ENCODE results near the gene FGFR3. TPM values are rescaled to one million over a fixed set of nuclear protein-coding genes. Genes with fewer than 3 reads are reported as not detected.
"Not testable (repeated sequence)": the region's sequence is repeated elsewhere in the genome, so short reads cannot be mapped to it uniquely, and the experiment has no call there.

The FGFR3 gene
- total RNA-seq, 1 donor from 2014 or later = 4.7 TPM

- no peak for DNase-seq (ENCODE audit: low spot score)
- intact Hi-C loops (cut with DNase I) = no loop called here
Observed at GRCh38 chr4:1826531-1827350, 33.6 kb downstream of the FGFR3 start.

GRCh38 chr4:1830234-1830633, 37.1 kb downstream of the FGFR3 start:
- intact Hi-C loops (cut with DNase I) = no loop called here
- DNase-seq (ENCODE audit: low spot score) = no peak

- intact Hi-C loops (cut with DNase I) = no loop called here
- no peak for DNase-seq (ENCODE audit: low spot score)
Observed at GRCh38 chr4:1830642-1831228, 37.6 kb downstream of the FGFR3 start.

- peak; percentile 69 for DNase-seq (ENCODE audit: low spot score)
- intact Hi-C loops (cut with DNase I) = no loop called here
Observed at GRCh38 chr4:1831331-1831730, 38.2 kb downstream of the FGFR3 start.

GRCh38 chr4:1832690-1833089, 39.6 kb downstream of the FGFR3 start:
- intact Hi-C loops (cut with DNase I) = no loop called here
- no peak for DNase-seq (ENCODE audit: low spot score)

- no peak for DNase-seq (ENCODE audit: low spot score)
- intact Hi-C loops (cut with DNase I) = no loop called here
Observed at GRCh38 chr4:1833307-1834046, 40.4 kb downstream of the FGFR3 start.

GRCh38 chr4:1834047-1834775, 41.1 kb downstream of the FGFR3 start:
- DNase-seq (ENCODE audit: low spot score) = no peak

GRCh38 chr4:1835836-1836235, 42.7 kb downstream of the FGFR3 start:
- intact Hi-C loops (cut with DNase I); DNase-seq (ENCODE audit: low spot score): not testable (repeated sequence)

More at GRCh38 chr4:1834047-1834775, 41.1 kb downstream of the FGFR3 start:
- intact Hi-C loops (cut with DNase I) = no loop called here

GRCh38 chr4:1836650-1837049, 43.6 kb downstream of the FGFR3 start:
- intact Hi-C loops (cut with DNase I) = no loop called here
- DNase-seq (ENCODE audit: low spot score) = peak; percentile 55

- DNase-seq (ENCODE audit: low spot score) = no peak
- intact Hi-C loops (cut with DNase I) = no loop called here
Observed at GRCh38 chr4:1837069-1837468, 44.0 kb downstream of the FGFR3 start.

- intact Hi-C loops (cut with DNase I) = no loop called here
- DNase-seq (ENCODE audit: low spot score) = no peak
Observed at GRCh38 chr4:1839282-1839681, 46.2 kb downstream of the FGFR3 start.

GRCh38 chr4:1841201-1841886, 48.3 kb downstream of the FGFR3 start:
- DNase-seq (ENCODE audit: low spot score) = no peak
- intact Hi-C loops (cut with DNase I) = loop anchor here (5.0 kb wide), 1 partner anchor 41 kb away; no protein-coding TSS in a partner anchor

- intact Hi-C loops (cut with DNase I) = loop anchor here (5.0 kb wide), 1 partner anchor 40 kb away; no protein-coding TSS in a partner anchor
- no peak for DNase-seq (ENCODE audit: low spot score)
Observed at GRCh38 chr4:1841887-1842210, 48.8 kb downstream of the FGFR3 start.

GRCh38 chr4:1842339-1842895, 49.3 kb downstream of the FGFR3 start:
- no peak for DNase-seq (ENCODE audit: low spot score)
- intact Hi-C loops (cut with DNase I) = loop anchor here (5.0 kb wide), 1 partner anchor 40 kb away; no protein-coding TSS in a partner anchor

- intact Hi-C loops (cut with DNase I) = loop anchor here (5.0 kb wide), 1 partner anchor 39 kb away; no protein-coding TSS in a partner anchor
- DNase-seq (ENCODE audit: low spot score) = no peak
Observed at GRCh38 chr4:1842993-1843448, 49.9 kb downstream of the FGFR3 start.

- DNase-seq (ENCODE audit: low spot score) = no peak
- intact Hi-C loops (cut with DNase I) = loop anchor here (5.0 kb wide), 1 partner anchor 38 kb away; no protein-coding TSS in a partner anchor
Observed at GRCh38 chr4:1843852-1844251, 50.8 kb downstream of the FGFR3 start.

GRCh38 chr4:1844618-1845017, 51.5 kb downstream of the FGFR3 start:
- not testable (repeated sequence) for DNase-seq (ENCODE audit: low spot score)
- intact Hi-C loops (cut with DNase I) = loop anchor here (5.0 kb wide), 1 partner anchor 38 kb away; no protein-coding TSS in a partner anchor

- intact Hi-C loops (cut with DNase I) = no loop called here
- no peak for DNase-seq (ENCODE audit: low spot score)
Observed at GRCh38 chr4:1846580-1846979, 53.5 kb downstream of the FGFR3 start.

GRCh38 chr4:1850276-1850675, 57.2 kb downstream of the FGFR3 start:
- intact Hi-C loops (cut with DNase I) = no loop called here
- no peak for DNase-seq (ENCODE audit: low spot score)

Data from cardiac septum (tissue), 1 donor.